MCF 10A (cell line): ENCODE results near the gene SSBP2. TPM values are rescaled to one million over a fixed set of nuclear protein-coding genes. Genes with fewer than 3 reads are reported as not detected.

Experiments used
- BruUV-seq: library from RNA; stranded (reverse); fragments of 400-500 nt; replicated peaks from 2 replicates; lab custom pipeline; 2021; lab: Mats Ljungman, UMichigan
- CTCF ChIA-PET: fragments of 300-600 bp; sonication (Branson Sonifier 250); formaldehyde crosslinking; extraction: SDS; loops from one replicate; lab custom pipeline; 2021; ENCODE audit warnings: antibody characterized with exemption, inconsistent platforms; lab: Yijun Ruan, JAX
- POLR2A ChIA-PET: fragments of 300-600, 350-650 bp; sonication (Branson Sonifier 250); formaldehyde crosslinking; extraction: SDS; loops from one replicate; lab custom pipeline; 2020; ENCODE audit warnings: antibody characterized with exemption, inconsistent platforms; lab: Yijun Ruan, JAX
- DNase-seq: peaks from one replicate; pipeline ENCODE4 v3.0.0-alpha.2; 2018; ENCODE audit not compliant: unreplicated experiment
- H3K27ac Mint-ChIP-seq: one replicate; pipeline ENCODE4 v1.8.0; 2022; ENCODE audit warnings: mild to moderate bottlenecking, low read depth, mixed read lengths; ENCODE audit not compliant: unreplicated experiment
- H3K27me3 Mint-ChIP-seq: one replicate; pipeline ENCODE4 v1.8.0; 2022; ENCODE audit warnings: mixed read lengths; ENCODE audit not compliant: insufficient read depth, unreplicated experiment
- H3K36me3 Mint-ChIP-seq: one replicate; pipeline ENCODE4 v1.8.0; 2022; ENCODE audit warnings: mild to moderate bottlenecking, moderate library complexity, mixed read lengths; ENCODE audit not compliant: insufficient read depth, unreplicated experiment
- H3K4me1 Mint-ChIP-seq: one replicate; pipeline ENCODE4 v1.8.0; 2022; ENCODE audit warnings: mixed read lengths; ENCODE audit not compliant: insufficient read depth, unreplicated experiment
- H3K4me3 Mint-ChIP-seq: one replicate; pipeline ENCODE4 v1.8.0; 2022; ENCODE audit warnings: mild to moderate bottlenecking, moderate library complexity, mixed read lengths; ENCODE audit not compliant: unreplicated experiment
- H3K9me3 Mint-ChIP-seq: one replicate; pipeline ENCODE4 v1.8.0; 2022; ENCODE audit warnings: mixed read lengths; ENCODE audit not compliant: unreplicated experiment
- intact Hi-C: fragments of 100-400 bp; cut with micrococcal nuclease; formaldehyde crosslinking; loops from 2 replicates; pipeline ENCODE4 v1.14.1; 2022
- total RNA-seq: library from RNA; stranded (reverse); gene quantifications from 2 replicates; pipeline ENCODE4 v1.2.3, GENCODE V29; 2022
- TF ChIP-seq, protein P1 (sequence below): fragments of 200-600 bp; IDR thresholded peaks from one replicate; pipeline ENCODE4 v1.8.0; 2022; ENCODE audit warnings: antibody characterized with exemption, mild to moderate bottlenecking; ENCODE audit not compliant: unreplicated experiment

SSBP2 gene
- total RNA-seq, 1 experiment from 2014 or later, result 52.7 TPM

DNA sequence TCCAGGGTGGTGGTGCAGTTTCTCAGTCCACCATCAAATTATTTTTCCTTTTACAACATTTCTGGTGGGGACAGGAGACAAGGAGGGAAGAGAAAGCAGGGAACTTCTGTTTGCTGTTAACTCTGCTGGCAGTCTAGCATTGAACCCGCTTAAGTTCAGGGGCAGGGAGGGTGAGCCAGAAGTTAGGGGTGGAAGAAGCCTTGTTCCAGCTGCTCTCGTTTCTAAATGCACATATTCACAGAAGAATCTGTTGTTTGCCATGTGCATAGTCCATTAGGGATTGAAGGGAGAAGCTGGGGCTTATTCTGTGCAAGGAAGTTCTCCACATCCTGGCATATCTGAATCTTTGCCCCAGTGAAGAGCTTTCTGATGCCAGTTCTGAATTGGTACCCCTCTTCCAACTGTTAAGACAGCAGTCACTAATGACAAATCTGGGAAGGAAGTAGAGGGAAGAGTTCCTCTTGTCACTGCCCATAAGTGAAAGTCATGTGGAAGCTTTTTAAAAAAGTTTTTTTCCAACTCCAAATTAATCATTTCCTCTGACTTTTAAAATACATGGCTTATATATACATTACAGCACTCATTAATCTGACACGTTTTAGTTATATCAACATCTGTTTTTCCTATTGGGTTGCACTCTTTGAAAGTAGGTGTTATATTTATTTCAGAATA, 324.4 kb downstream of the SSBP2 start:
- no peaks in the 10 kb centered on the region for H3K27me3 Mint-ChIP-seq
- intact Hi-C loops, result loop anchor here (5.0 kb wide), 2 partner anchors 411 to 681 kb away; no protein-coding TSS in a partner anchor
- H3K4me3 Mint-ChIP-seq, result no peak overlapping the region
- H3K4me1 Mint-ChIP-seq, result peaks cover 15% of the 10 kb centered on the region
- ChIA-PET CTCF (interaction anchor here (0.5 to 4.7 kb wide), 11 partner anchors 12 to 833 kb away, joined by 3 to 19 read pairs (median 4); no protein-coding TSS in a partner anchor), POLR2A (interaction anchor here (0.7 to 1.4 kb wide), 3 partner anchors 12 to 717 kb away, joined by 3 to 4 read pairs (median 3); no protein-coding TSS in a partner anchor)
- no peaks in the 10 kb centered on the region for H3K9me3 Mint-ChIP-seq
- H3K27ac Mint-ChIP-seq, result peak overlapping the region; percentile 16
- TF ChIP-seq, protein P1, sequence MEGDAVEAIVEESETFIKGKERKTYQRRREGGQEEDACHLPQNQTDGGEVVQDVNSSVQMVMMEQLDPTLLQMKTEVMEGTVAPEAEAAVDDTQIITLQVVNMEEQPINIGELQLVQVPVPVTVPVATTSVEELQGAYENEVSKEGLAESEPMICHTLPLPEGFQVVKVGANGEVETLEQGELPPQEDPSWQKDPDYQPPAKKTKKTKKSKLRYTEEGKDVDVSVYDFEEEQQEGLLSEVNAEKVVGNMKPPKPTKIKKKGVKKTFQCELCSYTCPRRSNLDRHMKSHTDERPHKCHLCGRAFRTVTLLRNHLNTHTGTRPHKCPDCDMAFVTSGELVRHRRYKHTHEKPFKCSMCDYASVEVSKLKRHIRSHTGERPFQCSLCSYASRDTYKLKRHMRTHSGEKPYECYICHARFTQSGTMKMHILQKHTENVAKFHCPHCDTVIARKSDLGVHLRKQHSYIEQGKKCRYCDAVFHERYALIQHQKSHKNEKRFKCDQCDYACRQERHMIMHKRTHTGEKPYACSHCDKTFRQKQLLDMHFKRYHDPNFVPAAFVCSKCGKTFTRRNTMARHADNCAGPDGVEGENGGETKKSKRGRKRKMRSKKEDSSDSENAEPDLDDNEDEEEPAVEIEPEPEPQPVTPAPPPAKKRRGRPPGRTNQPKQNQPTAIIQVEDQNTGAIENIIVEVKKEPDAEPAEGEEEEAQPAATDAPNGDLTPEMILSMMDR, result no peak
- BruUV-seq, result no TSS peak
- H3K36me3 Mint-ChIP-seq, result peaks cover 44% of the 10 kb centered on the region
- DNase-seq, result no peak

DNA sequence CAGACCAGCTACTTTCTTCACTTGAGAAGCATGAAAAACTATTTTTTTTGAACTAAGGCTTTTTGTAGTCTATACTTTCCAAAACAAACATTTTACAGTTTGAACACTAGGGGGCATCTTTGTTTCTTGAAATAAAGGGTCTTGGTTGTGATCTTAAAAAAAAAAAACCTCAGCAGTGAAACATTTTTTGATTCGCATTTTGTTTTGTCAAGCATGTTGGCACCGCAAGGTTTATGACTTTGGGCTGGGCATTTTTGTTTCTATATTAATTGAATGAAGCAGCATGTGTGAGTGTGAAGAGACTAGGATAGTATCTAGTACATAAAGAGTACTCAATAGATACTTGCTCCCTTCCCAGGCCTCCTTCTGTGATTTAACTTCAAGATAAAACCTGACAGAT, 325.3 kb downstream of the SSBP2 start:
- Mint-ChIP-seq H3K9me3 (no peaks in the 10 kb centered on the region), H3K27me3 (no peaks in the 10 kb centered on the region), H3K4me1 (peaks cover 16% of the 10 kb centered on the region), H3K4me3 (no peak overlapping the region), H3K27ac (peak overlapping the region; percentile 16), H3K36me3 (peaks cover 48% of the 10 kb centered on the region)
- DNase-seq, result peak; percentile 49
- TF ChIP-seq, protein P1, result peak; percentile 51
- no TSS peak for BruUV-seq
- ChIA-PET CTCF (interaction anchor here (0.6 to 4.7 kb wide), 18 partner anchors 8 to 881 kb away, joined by 3 to 19 read pairs (median 4); partner anchors contain the start of gene SSBP2), POLR2A (interaction anchor here (1.4 kb wide), 1 partner anchor 13 kb away, joined by 3 read pairs; no protein-coding TSS in a partner anchor)
- intact Hi-C loops, result loop anchor here (1.0 to 5.0 kb wide), 5 partner anchors 323 to 800 kb away; no protein-coding TSS in a partner anchor

DNA sequence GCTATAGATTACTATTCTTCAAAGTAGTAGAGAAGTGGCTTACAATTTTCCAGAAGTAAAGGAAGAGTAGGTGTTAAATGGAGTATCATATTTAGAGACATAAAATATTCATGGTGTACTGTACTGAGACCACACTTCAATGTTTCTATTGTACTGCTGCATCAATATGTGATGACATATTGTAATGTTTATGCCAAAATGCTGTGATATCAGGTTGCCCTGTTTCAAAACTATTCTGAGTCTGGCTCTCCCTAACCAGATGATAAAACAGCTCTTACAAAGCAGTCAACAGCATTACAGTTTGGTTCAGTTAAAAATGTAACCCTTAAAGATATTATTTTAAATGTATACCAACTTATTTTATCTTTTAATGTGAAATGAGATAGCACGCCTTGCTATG, 326.2 kb downstream of the SSBP2 start:
- ChIA-PET POLR2A (interaction anchor here (0.7 kb wide), 1 partner anchor 17 kb away, joined by 3 read pairs; no protein-coding TSS in a partner anchor), CTCF (interaction anchor here (0.6 to 4.7 kb wide), 10 partner anchors 9 to 833 kb away, joined by 3 to 19 read pairs (median 4); partner anchors contain the start of gene SSBP2)
- Mint-ChIP-seq H3K27ac (no peak overlapping the region), H3K4me1 (peaks cover 23% of the 10 kb centered on the region), H3K4me3 (no peak overlapping the region), H3K27me3 (no peaks in the 10 kb centered on the region), H3K9me3 (no peaks in the 10 kb centered on the region), H3K36me3 (peaks cover 55% of the 10 kb centered on the region)
- intact Hi-C loops, result loop anchor here (1.0 to 5.0 kb wide), 5 partner anchors 324 to 801 kb away; no protein-coding TSS in a partner anchor
- DNase-seq, result peak; percentile 6
- TF ChIP-seq, protein P1, result no peak
- BruUV-seq, result no TSS peak

DNA sequence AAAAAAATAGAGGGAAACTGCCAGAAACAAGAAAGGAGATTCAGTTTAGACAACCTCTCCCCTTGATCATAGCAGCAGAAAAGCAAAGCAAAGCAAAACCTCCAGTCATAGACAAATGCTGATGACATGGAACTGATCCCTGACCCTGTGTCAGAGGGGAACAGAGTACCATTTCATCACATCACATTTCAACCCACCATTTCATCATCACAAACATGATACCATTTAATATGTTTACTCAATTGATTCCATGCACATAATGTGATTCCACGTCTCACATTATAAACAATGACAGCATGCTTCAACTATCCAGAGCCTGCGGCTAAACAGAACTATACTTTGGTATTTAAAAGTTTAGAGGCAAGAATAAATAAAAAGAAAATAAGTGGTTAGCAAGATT, 328.2 kb downstream of the SSBP2 start:
- no peaks in the 10 kb centered on the region for H3K27me3 Mint-ChIP-seq
- intact Hi-C loops, result no loop called here
- no peak overlapping the region for H3K4me3 Mint-ChIP-seq
- no TSS peak for BruUV-seq
- DNase-seq, result peak; percentile 66
- H3K4me1 Mint-ChIP-seq, result peaks cover 16% of the 10 kb centered on the region
- POLR2A ChIA-PET, result no interaction called here
- H3K36me3 Mint-ChIP-seq, result peaks cover 60% of the 10 kb centered on the region
- H3K9me3 Mint-ChIP-seq, result no peaks in the 10 kb centered on the region
- CTCF ChIA-PET, result no interaction called here
- peak overlapping the region; percentile 44 for H3K27ac Mint-ChIP-seq
- TF ChIP-seq, protein P1, result no peak
